SK-N-SH treated with all-trans-retinoic acid at 6 μM for 48 hours (cell line): ENCODE results near the gene AFG3L2.

Experiments
- ATAC-seq: fragments of 200-7000 bp; cut with Tn5 transposase; 3 replicates; pipeline ENCODE4 v1.9.1; 2020; ENCODE audit warnings: mild to moderate bottlenecking, moderate library complexity
- BACH2 ChIP-seq: fragments of 250-450 bp; sonication (Bioruptor Pico); IDR thresholded peaks from 2 replicates; pipeline ENCODE4 v1.9.0; 2021; ENCODE audit warnings: mild to moderate bottlenecking, borderline replicate concordance
- CREB5 ChIP-seq: fragments of 250-450 bp; sonication (Bioruptor Pico); IDR thresholded peaks from 2 replicates; pipeline ENCODE4 v1.5.1; 2020; ENCODE audit warnings: low read depth, mild to moderate bottlenecking, moderate library complexity
- CSDC2 ChIP-seq: fragments of 250-450 bp; sonication (Bioruptor Pico); IDR thresholded peaks from 2 replicates; pipeline ENCODE4 v1.5.0; 2020; ENCODE audit warnings: mild to moderate bottlenecking, moderate library complexity
- CSRNP3 ChIP-seq: fragments of 250-450 bp; sonication (Bioruptor Pico); IDR thresholded peaks from 2 replicates; pipeline ENCODE4 v1.5.1; 2021; ENCODE audit warnings: mild to moderate bottlenecking, moderate library complexity
- ESRRG ChIP-seq: fragments of 250-450 bp; sonication (Bioruptor Pico); IDR thresholded peaks from 2 replicates; pipeline ENCODE4 v1.6.1; 2021; ENCODE audit warnings: mild to moderate bottlenecking
- GLIS3 ChIP-seq: fragments of 250-450 bp; sonication (Bioruptor Pico); IDR thresholded peaks from 2 replicates; pipeline ENCODE4 v1.5.0; 2020; ENCODE audit warnings: mild to moderate bottlenecking, moderate library complexity
- ISL1 ChIP-seq: fragments of 250-450 bp; sonication (Bioruptor Pico); IDR thresholded peaks from 2 replicates; pipeline ENCODE4 v2.1.2; 2022; ENCODE audit warnings: mild to moderate bottlenecking, moderate library complexity
- OSR1 ChIP-seq: fragments of 250-450 bp; sonication (Bioruptor Pico); IDR thresholded peaks from 2 replicates; pipeline ENCODE4 v1.8.0; 2022; ENCODE audit warnings: moderate library complexity, mild to moderate bottlenecking, inconsistent platforms
- PATZ1 ChIP-seq: fragments of 250-450 bp; sonication (Bioruptor Pico); IDR thresholded peaks from 2 replicates; pipeline ENCODE4 v1.8.0; 2020; ENCODE audit warnings: mild to moderate bottlenecking, moderate library complexity, borderline replicate concordance
- POU6F1 ChIP-seq: fragments of 250-450 bp; sonication (Bioruptor Pico); IDR thresholded peaks from 2 replicates; pipeline ENCODE4 v1.8.0; 2021; ENCODE audit warnings: low read depth, mild to moderate bottlenecking, moderate library complexity, borderline replicate concordance
- PPARA ChIP-seq: fragments of 250-450 bp; sonication (Bioruptor Pico); IDR thresholded peaks from 2 replicates; pipeline ENCODE4 v1.5.0; 2020; ENCODE audit warnings: mild to moderate bottlenecking, borderline replicate concordance
- RARB ChIP-seq: fragments of 250-450 bp; sonication (Bioruptor Pico); IDR thresholded peaks from 2 replicates; pipeline ENCODE4 v1.8.0; 2021; ENCODE audit warnings: mild to moderate bottlenecking, moderate library complexity
- SNAI2 ChIP-seq: fragments of 250-450 bp; sonication (Bioruptor Pico); IDR thresholded peaks from 2 replicates; pipeline ENCODE4 v1.5.0; 2020; ENCODE audit warnings: mild to moderate bottlenecking, moderate library complexity
- TCF4 ChIP-seq: fragments of 250-450 bp; sonication (Bioruptor Pico); IDR thresholded peaks from 2 replicates; pipeline ENCODE4 v1.8.0; 2021; ENCODE audit warnings: mild to moderate bottlenecking, moderate library complexity, borderline replicate concordance
- TOX ChIP-seq: fragments of 250-450 bp; sonication (Bioruptor Pico); IDR thresholded peaks from 2 replicates; pipeline ENCODE4 v1.8.0; 2021; ENCODE audit warnings: mild to moderate bottlenecking, moderate library complexity, borderline replicate concordance
- TSHZ2 ChIP-seq: fragments of 250-450 bp; sonication (Bioruptor Pico); IDR thresholded peaks from 2 replicates; pipeline ENCODE4 v1.5.0; 2020; ENCODE audit warnings: mild to moderate bottlenecking, moderate library complexity
- ZC3H10 ChIP-seq: fragments of 250-450 bp; sonication (Bioruptor Pico); IDR thresholded peaks from 2 replicates; pipeline ENCODE4 v1.5.1; 2021; ENCODE audit warnings: mild to moderate bottlenecking, moderate library complexity
- ZFP3 ChIP-seq: fragments of 250-450 bp; sonication (Bioruptor Pico); IDR thresholded peaks from 2 replicates; pipeline ENCODE4 v1.5.0; 2020; ENCODE audit warnings: mild to moderate bottlenecking, moderate library complexity
- ZFP30 ChIP-seq: fragments of 450-650 bp; formaldehyde crosslinking; IDR thresholded peaks from 2 replicates; pipeline ENCODE4 v1.5.0; 2022; ENCODE audit warnings: mild to moderate bottlenecking, moderate library complexity
- ZNF70 ChIP-seq: fragments of 450-650 bp; formaldehyde crosslinking; IDR thresholded peaks from 2 replicates; pipeline ENCODE4 v1.5.0; 2020; ENCODE audit warnings: mild to moderate bottlenecking, moderate library complexity
- ZNF8 ChIP-seq: fragments of 450-650 bp; formaldehyde crosslinking; IDR thresholded peaks from 2 replicates; pipeline ENCODE4 v1.5.0; 2020; ENCODE audit warnings: mild to moderate bottlenecking, moderate library complexity

Gene AFG3L2

GRCh38 chr18:12373771-12374116 lies 3.3 kb downstream of the AFG3L2 start:
- ATAC-seq = no peak
- no peak for TF ChIP-seq CSDC2
- TF ChIP-seq CREB5 = no peak
- no peak for TF ChIP-seq TCF4

GRCh38 chr18:12373116-12373770 lies 3.8 kb downstream of the AFG3L2 start:
- no peak for ATAC-seq

More at GRCh38 chr18:12373116-12373770, 3.8 kb downstream of the AFG3L2 start:
- TF ChIP-seq BACH2 (CRISPR knock-in tag) (no peak), OSR1 (CRISPR knock-in tag) (no peak), POU6F1 (CRISPR knock-in tag) (no peak), ZNF8 (CRISPR knock-in tag) (no peak), ZFP30 (CRISPR knock-in tag) (no peak), PATZ1 (no peak), ZNF70 (CRISPR knock-in tag) (no peak), ESRRG (CRISPR knock-in tag) (no peak), TOX (CRISPR knock-in tag) (no peak), CREB5 (no peak), SNAI2 (CRISPR knock-in tag) (no peak), ZC3H10 (CRISPR knock-in tag) (no peak), CSRNP3 (no peak), PPARA (CRISPR knock-in tag) (no peak), ISL1 (CRISPR knock-in tag) (no peak), ZFP3 (CRISPR knock-in tag) (no peak), TSHZ2 (CRISPR knock-in tag) (no peak), GLIS3 (no peak), RARB (CRISPR knock-in tag) (no peak)
